Thymus (tissue), 11 donors: ENCODE measurements around the gene TUBB. TPM values are rescaled to one million over a fixed set of nuclear protein-coding genes. Genes with fewer than 3 reads are reported as not detected.
"Not testable (repeated sequence)": the region's sequence is repeated elsewhere in the genome, so short reads cannot be mapped to it uniquely, and the experiment has no call there.

Source experiments
- DNase-seq, 9 donors: peaks; one replicate each; pipeline ENCODE4 v3.0.0-alpha.2; 2013; ENCODE audit warnings: low spot score in 9 of 9, low read depth in 6 of 9, missing footprints in 1 of 9
- H3K27ac ChIP-seq, 2 donors: one replicate each; pipeline ENCODE4 v1.5.1; 2013; ENCODE audit warnings: control low read depth in 1 of 2, low read depth in 1 of 2, low read length in 1 of 2, mild to moderate bottlenecking in 1 of 2, moderate library complexity in 1 of 2
- H3K27me3 ChIP-seq, 2 donors: one replicate each; pipeline ENCODE4 v1.5.1; 2013; ENCODE audit warnings: low read length in 1 of 2; ENCODE audit not compliant: control insufficient read depth in 2 of 2, insufficient read depth in 1 of 2
- H3K36me3 ChIP-seq, 2 donors: one replicate each; pipeline ENCODE4 v1.5.1; 2013; ENCODE audit warnings: low read length in 1 of 2, mild to moderate bottlenecking in 1 of 2, moderate library complexity in 1 of 2; ENCODE audit not compliant: control insufficient read depth in 2 of 2, insufficient read depth in 2 of 2
- H3K4me1 ChIP-seq, 2 donors: one replicate each; pipeline ENCODE4 v1.5.1; 2013; ENCODE audit warnings: low read length in 2 of 2; ENCODE audit not compliant: control insufficient read depth in 2 of 2, insufficient read depth in 2 of 2
- H3K4me3 ChIP-seq, 2 donors: one replicate each; pipeline ENCODE4 v1.5.1; 2013; ENCODE audit warnings: low read length in 2 of 2, control low read depth in 1 of 2, mild to moderate bottlenecking in 1 of 2
- H3K9me3 ChIP-seq, 2 donors: one replicate each; pipeline ENCODE4 v1.5.1; 2013; ENCODE audit warnings: low read length in 1 of 2, mild to moderate bottlenecking in 1 of 2; ENCODE audit not compliant: control insufficient read depth in 2 of 2, insufficient read depth in 1 of 2
- WGBS: extraction: QIAGEN DNeasy Blood & Tissue Kit; methylation state at CpG from one replicate; pipeline ENCODE4 v1.1.7; 2013; 5-methylcytosine and 5-hydroxymethylcytosine counted together
- polyA plus RNA-seq: library from polyadenylated mRNA; stranded (reverse); fragments of 200-250 nt; gene quantifications from one replicate; pipeline ENCODE4 v1.2.3, GENCODE V29; 2013
- total RNA-seq: library from RNA; stranded (reverse); fragments of 120-200 nt; gene quantifications from one replicate; pipeline ENCODE4 v1.2.4, GENCODE V29; 2013
- donor health status: healthy.

Gene TUBB
- total and polyA plus RNA-seq, 2 donors, result 137 to 691 TPM

DNA sequence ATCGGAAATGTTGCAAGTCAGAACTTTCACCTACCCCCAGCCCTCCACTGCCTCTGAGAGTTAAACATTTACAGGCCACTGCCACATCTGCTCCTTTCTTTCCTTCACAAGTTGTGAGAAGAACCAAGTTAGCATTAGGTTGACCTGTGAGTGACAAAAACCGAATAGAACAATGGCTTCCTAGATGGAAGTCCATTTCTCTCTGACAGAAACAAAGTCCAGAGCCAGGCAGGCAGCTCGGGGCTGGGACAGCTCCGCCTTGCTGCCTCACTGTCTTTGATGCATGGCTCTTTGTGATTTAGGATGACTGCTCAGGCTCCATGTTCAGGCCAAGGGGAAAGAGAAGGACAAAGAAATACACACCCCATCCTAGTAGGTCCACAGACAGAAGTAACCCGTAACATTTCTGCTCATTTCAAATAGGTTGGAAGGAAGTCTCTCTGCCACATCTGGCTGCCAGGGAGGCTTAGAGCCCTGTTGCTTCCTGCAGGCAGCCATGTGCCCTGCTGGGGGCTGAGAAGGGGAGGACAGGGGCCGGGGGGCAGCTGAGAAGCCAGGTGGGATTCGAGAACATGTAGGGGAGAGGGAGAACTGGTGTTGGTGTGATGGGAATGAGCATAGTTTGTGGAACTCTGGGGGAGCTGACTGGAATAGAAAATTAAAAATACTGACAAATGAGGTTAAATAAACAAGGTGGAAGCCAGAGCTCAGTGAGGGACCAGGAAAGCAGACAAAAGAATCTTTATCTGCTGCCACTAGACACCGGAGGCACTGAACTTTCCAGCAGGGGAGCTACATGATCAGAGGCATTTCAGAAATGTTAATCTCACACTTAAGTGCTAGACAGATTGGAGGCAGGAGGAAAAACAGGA lies 43.7 kb downstream of the TUBB start:
- H3K4me1 ChIP-seq, result peaks cover 15 to 30% of the 10 kb centered on the region in 2 donors
- DNase-seq, result peak in 1 of 9 donors; percentile 47
- no peaks in the 10 kb centered on the region for H3K36me3 ChIP-seq
- WGBS, result 37% methylated on average over 8 of the region's 8 CpGs
- H3K27ac ChIP-seq, result peak overlapping the region in 1 of 2 donors; percentile 13
- no peaks in the 10 kb centered on the region for H3K9me3 ChIP-seq
- H3K27me3 ChIP-seq, result no peaks in the 10 kb centered on the region
- no peak overlapping the region for H3K4me3 ChIP-seq

- DNase-seq, H3K27ac ChIP-seq, H3K9me3 ChIP-seq, H3K4me3 ChIP-seq, H3K27me3 ChIP-seq, H3K36me3 ChIP-seq: not testable (repeated sequence)
- 83% methylated on average over 13 of the region's 13 CpGs for WGBS
- peaks cover 22 to 37% of the 10 kb centered on the region in 2 donors for H3K4me1 ChIP-seq
Observed at GRCh38 chr6:30764490-30765043, 44.4 kb downstream of the TUBB start.

GRCh38 chr6:30765495-30765894 lies 45.3 kb downstream of the TUBB start:
- H3K27me3 ChIP-seq, H3K27ac ChIP-seq, DNase-seq, H3K9me3 ChIP-seq, H3K4me3 ChIP-seq, H3K36me3 ChIP-seq: not testable (repeated sequence)
- WGBS, result 98% methylated on average over 1 of the region's 1 CpG
- peaks cover 29 to 46% of the 10 kb centered on the region in 2 donors for H3K4me1 ChIP-seq

DNA sequence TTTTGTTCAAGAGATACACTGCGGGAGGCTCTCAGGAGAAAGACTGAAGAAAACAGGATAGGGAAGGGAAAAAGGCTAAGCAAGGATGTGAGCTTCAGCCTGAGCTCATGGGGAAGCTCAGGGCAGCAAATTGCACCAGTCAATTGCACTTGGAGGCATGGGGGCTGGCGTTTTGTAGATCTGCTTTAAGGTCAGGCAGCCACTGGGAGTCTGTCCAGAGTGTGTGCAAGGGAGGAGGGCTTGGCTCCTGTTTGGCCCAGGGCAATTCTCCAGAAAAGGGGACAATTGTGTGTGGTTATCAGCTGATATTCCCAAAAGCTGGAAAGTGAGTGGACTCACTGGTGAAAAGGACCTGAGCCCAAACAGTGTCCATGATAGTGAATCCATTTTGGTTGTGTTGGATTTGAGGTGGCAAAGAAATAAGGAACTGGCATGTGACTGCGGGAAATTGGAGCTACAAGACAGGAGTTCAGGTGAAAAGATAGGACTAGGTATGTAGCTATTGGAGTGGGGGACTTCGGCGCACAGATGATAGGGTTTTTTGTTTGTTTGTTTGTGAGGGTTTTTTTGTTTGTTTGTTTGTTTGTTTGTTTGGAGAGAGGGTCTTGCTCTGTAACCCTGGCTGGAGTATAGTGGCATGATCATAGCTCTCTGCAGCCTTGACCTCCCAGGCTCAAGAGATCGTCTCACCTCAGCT lies 46.5 kb downstream of the TUBB start:
- DNase-seq, result no peak
- Histone ChIP-seq H3K36me3 (no peaks in the 10 kb centered on the region), H3K4me3 (no peak overlapping the region), H3K4me1 (peaks cover 31 to 47% of the 10 kb centered on the region in 2 donors), H3K27ac (no peak overlapping the region), H3K27me3 (no peaks in the 10 kb centered on the region), H3K9me3 (no peaks in the 10 kb centered on the region)
- WGBS, result 97% methylated on average over 6 of the region's 6 CpGs

- no peak overlapping the region for H3K27ac ChIP-seq
- no peaks in the 10 kb centered on the region for H3K27me3 ChIP-seq
- peaks cover 31 to 47% of the 10 kb centered on the region in 2 donors for H3K4me1 ChIP-seq
- 84% methylated on average over 9 of the region's 9 CpGs for WGBS
- H3K4me3 ChIP-seq, result no peak overlapping the region
- H3K36me3 ChIP-seq, result no peaks in the 10 kb centered on the region
- H3K9me3 ChIP-seq, result no peaks in the 10 kb centered on the region
- no peak for DNase-seq
Observed at GRCh38 chr6:30767158-30767943, 47.2 kb downstream of the TUBB start.

GRCh38 chr6:30767944-30768301 lies 47.8 kb downstream of the TUBB start:
- DNase-seq, result no peak
- no peak overlapping the region for H3K4me3 ChIP-seq
- 98% methylated on average over 1 of the region's 1 CpG for WGBS
- H3K36me3 ChIP-seq, result no peaks in the 10 kb centered on the region
- no peak overlapping the region for H3K27ac ChIP-seq
- H3K27me3 ChIP-seq, result no peaks in the 10 kb centered on the region
- peaks cover 31 to 47% of the 10 kb centered on the region in 2 donors for H3K4me1 ChIP-seq
- no peaks in the 10 kb centered on the region for H3K9me3 ChIP-seq

DNA sequence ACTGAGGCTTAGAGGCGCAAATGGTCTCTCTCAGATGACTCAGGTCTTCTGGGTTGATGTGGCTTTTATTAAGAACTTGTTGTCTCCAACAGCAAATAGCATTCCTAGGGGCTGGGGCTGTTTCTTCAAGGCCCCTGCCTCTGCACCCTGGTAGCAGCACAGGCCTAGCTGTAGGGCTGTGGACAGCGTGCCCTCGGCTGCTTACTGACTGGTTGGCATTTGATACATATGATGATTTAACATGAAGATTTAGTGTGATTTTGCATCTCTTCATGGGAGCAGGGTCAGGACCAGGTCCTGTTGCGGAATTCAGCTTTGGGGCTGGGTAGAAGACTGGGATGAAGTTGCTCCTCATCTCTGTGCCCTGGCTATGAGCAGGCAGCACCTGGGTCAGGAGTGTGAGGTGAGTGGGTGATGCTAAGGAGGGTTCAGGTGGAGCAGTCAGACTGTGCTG lies 48.5 kb downstream of the TUBB start:
- Histone ChIP-seq H3K4me3 (no peak overlapping the region), H3K27me3 (no peaks in the 10 kb centered on the region), H3K27ac (peak overlapping the region in 1 of 2 donors; percentile 88), H3K36me3 (no peaks in the 10 kb centered on the region), H3K9me3 (no peaks in the 10 kb centered on the region), H3K4me1 (peaks cover 29 to 43% of the 10 kb centered on the region in 2 donors)
- DNase-seq, result no peak
- 94% methylated on average over 4 of the region's 4 CpGs for WGBS

- Histone ChIP-seq H3K36me3 (no peaks in the 10 kb centered on the region), H3K4me3 (no peak overlapping the region), H3K4me1 (peaks cover 28 to 36% of the 10 kb centered on the region in 2 donors), H3K27me3 (no peaks in the 10 kb centered on the region), H3K27ac (peak overlapping the region; percentile 26 to 88), H3K9me3 (no peaks in the 10 kb centered on the region)
- 9% methylated on average over 16 of the region's 16 CpGs for WGBS
- DNase-seq, result peak in 8 of 9 donors; percentile 22 to 83 (median 55)
Observed at GRCh38 chr6:30769088-30769852, 49.1 kb downstream of the TUBB start.
